Limb (tissue), 2 donors: ENCODE measurements around the gene TCAP.
A peak's percentile ranks its signal among the peaks of the same experiment; 100 is the strongest.
"Not testable (repeated sequence)": the region's sequence is repeated elsewhere in the genome, so short reads cannot be mapped to it uniquely, and the experiment has no call there.

Experiments
- DNase-seq, 2 donors: peaks; one replicate each; pipeline ENCODE4 v3.0.0-alpha.2; 2016; ENCODE audit errors: extremely low spot score in 2 of 2

The TCAP gene

DNA sequence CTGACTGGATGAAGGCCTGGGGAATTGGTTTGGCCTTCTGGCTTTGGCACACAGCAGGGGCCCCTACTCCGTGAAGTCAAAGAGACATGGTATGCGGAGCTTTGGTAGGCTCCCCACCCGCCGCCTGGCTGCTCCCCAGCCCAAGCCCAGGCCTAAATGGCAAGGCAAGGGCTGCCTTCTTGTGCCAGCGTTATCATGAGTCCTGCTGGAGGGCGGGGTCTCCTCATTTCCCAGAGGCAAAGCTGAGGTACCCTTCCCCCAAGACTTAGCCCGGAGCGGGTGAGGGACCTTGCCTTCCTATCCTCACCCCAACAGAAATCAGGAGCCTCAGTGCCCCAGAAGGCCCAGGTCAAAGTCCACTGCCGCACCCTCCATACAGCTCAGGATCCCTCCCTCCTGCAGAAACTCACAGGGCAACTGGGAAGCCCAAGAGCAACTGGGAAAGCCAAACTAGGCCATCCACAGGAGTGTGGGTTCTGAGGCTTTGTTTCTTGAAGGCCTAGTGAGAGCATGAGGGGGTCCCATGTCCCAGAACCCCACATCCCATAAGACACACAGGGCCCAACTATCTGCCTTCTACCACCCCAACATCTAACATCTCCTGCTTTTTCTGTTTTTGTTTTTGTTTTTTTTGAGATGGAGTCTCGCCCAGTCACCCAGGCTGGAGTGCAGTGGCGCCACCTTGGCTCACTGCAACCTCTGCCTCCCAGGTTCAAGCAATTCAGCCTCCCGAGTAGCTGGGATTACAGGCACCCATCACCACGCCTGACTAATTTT, 13.4 kb downstream of the TCAP start:
- DNase-seq = no peak

DNA sequence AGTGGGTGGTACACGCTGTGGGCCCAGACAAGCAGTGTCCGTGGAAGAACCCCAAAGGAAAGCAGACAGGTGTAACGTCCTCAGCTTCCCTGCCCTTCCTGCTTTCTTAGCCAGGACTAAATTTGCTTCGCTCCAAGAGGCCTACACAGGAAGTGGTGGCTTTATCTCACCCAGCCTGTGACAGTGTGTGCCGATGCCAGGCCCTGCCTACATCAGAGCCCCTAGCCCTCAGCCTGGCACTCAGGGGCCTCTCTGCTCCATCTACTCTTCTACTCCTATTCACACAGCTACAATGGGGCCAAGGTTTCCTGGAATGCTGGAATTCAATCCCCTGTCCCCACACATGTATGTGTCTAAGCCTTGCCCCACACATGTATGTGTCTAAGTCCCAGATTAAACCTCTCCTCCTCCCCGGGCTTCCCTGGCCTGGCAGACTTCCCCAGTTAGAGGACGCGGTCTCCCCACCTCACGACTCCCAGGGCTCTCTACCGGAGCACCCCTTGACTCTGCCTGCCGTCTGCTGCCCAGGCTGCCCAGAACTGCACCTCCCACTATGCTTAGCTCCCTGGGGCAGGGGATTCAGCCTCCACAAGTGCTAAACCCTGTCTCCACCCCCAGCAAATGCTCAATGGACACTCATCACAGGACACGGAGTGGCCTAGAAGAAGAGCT, 14.5 kb downstream of the TCAP start:
- DNase-seq = no peak

DNA sequence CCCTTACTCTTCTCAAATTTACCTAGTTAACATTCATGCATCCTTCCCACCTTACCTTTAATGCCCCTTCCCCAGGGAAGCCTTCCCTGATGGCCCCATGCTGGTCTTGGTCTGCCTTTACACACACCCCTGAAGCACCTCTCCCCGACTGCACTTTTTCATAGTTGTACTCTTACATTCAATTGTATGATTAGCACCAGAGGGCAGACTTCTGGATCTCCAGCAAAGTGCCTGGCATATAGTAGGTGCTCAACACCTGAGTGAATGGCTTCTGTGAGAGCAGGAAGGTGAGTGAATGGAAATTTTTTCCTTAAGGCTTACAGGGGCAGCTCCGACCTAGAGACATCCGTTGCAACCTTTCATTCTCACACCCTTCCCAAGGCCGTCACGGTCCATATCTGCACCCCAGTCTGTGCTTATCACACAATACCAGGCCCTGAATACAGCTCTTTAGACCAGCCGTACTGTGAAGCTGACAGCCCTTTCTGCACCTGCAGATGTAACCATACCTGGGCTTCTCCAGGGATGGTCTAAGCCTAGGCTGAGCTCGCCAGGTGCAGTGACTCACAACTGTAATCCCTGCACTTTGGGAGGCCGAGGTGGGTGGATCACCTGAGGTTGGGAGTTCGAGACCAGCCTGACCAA, 18.3 kb downstream of the TCAP start:
- no peak for DNase-seq

DNA sequence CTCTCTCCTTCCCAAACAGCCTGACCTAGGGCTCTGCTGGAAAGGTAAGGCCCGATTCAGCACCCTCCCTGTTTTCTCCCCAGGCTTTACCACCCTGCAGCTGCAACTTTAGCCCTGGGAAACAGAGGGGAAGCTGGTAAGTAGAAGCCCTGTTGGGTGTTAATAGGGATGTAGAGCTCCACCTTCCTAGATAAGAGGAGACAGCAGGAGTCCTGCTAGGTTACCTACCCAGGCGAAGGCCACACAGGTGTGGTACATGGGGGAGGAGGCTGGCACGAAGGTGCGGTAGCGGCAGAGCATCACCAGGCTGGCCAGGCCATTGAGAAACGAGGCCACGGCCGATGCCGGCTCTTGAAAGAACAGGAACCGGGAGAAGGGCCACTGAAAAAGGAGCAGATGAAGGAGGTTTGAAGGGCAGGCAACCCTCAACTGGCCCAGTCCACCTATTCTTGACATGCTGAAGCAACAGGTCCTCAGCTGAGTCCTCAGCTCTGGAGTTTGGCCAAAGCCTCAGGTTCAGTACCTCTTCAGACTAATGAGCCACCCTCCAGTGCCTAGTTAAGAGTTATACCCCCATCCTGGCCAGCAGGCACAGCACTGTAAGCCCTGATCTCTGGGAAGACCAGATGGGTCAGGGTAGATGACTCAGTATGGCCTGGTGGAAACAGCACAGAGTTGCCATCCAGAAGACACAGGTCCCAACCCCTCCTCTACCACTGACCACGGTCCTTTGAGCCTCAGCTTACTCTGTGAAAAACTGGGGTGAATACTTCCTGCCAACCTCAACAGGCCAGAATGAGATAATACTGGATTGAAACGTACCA, 19.4 kb downstream of the TCAP start:
- DNase-seq = no peak

DNA sequence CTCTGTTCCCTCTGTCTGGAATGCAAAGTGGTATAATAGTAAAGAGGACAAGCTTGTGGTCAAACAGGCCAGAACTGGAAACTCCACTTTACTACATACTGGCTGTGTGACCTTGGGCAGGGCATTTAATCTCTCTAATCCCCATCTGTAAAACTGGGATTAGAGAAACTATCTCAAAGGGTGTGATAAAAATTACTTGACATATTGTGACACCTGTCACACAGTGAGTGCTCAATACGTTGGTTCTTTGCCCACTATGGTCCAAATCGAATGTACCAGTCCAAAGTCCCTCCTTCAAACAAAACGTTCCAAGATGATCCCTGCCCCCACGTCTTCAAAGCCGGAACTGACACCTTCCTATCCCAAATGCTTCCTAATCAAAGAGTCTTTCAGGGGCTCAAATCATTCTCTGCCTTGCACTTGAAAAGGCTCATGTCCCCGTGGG, 22.0 kb downstream of the TCAP start:
- no peak for DNase-seq

DNA sequence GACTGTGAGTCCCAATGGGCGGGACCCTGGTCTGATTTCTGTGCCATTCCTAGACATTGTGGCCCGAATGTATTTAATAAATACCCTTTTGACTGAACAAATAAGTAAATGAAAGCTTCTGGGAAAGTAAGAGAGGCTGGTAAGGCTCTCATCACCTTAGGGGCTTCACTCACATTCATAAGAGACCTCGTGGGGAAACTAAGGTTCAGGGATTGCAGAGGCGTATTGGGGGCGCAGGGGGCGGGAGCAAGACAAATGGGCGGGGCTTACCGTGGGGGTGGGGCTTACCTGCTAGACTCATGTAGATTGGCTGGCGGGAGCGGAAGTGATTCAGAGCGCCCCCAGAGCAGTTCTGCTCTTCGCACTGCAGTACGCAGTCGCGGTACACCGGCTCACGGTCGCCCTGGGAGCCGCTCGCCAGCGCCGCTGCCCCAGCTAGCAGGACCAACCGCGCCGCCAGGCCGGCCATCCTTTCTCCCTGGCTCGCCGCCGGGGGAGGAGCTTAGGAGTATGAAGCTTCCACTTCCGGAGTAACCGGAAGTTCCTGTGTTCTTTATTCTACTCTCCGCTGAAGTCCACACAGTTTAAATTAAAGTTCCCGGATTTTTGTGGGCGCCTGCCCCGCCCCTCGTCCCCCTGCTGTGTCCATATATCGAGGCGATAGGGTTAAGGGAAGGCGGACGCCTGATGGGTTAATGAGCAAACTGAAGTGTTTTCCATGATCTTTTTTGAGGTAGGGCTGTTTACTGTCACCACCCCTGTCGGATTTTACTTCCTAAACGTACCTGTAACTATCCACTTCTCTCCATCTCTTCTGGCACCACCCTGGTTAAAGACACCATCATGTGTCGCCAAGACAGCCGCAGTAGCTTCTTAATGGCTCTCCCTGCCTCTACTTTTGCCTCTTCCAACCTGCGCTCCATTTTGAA, 22.7 kb downstream of the TCAP start, which contains the start of gene PGAP3:
Gene PGAP3 (minus strand): TSS at position 512 of the 929 bp plus-strand sequence. CDS start 43 bp downstream, at position 469.
- peak; percentile 91 to 93 for DNase-seq

DNA sequence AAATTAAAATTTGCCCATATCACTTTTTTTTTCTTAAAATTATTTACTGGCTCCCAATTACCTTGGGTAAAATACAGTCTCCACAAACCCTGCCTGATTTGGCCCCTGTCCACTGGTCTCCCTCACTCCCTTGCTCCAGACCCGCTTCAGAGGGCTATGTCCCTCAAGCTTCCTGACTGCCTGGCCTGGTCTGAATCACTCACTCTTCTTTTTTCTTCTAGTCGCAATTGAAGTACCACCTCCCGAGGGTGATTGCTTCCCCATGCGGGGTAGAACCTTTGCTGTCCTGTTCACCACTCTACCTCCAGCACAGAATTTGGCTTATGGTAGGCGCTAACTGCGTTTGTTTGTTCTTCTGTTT, 23.3 kb downstream of the TCAP start:
- DNase-seq = peak in 1 of 2 donors; percentile 21

DNA sequence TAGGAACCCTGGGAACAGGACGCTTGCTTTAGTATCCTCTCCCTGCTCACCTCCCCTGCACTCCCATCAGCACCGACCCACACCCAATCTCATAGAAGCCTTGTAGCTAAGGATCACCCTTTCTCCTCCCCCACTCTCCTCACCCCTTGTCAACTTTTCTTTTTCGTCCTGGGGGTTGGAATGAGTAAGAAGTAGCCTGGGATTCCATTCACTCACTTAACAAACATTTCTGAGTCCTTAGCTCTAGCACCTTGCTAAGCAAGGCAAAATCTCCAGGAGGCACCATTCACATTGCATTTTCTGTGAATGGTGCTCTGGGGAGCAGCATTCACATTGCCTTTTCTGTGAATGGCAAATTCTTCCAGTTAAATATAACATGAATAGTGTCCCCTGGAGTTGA, 23.8 kb downstream of the TCAP start:
- no peak for DNase-seq

DNA sequence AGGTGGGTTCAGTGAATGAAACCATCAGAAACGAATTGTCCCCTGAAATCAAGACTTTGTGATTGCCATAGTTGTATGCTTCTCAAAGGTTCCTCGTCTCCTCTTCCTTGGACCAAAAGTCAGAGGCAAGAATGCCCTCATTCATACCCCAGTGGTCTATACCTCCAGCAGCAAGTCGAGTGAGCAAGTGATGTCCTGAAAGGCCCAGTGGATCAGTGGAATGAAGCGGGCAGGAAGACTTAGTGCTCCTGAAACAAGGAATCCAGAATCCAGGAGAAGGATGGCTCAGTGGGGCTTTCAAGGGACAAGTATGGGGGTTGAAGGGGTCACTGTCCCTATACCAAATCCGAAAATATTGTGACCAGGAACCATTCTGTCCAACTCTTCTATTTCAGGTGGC, 29.4 kb downstream of the TCAP start:
- DNase-seq = no peak

DNA sequence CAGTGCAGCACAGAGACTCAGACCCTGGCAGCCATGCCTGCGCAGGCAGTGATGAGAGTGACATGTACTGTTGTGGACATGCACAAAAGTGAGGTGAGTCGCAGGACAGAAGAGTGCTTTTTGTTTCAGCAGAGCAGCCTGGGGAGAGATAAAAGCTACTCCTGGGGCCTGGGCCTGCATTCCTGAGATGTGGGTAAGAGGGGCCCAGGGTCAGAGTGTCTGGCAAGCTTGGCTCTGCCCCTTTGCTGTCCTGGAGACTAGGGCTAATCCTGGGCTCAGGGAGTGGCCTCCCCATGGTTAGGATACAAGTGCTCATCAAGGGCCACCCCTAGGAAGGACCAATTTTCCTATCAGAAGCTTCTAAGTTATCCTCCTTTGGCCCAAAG, 29.9 kb downstream of the TCAP start:
- no peak for DNase-seq

DNA sequence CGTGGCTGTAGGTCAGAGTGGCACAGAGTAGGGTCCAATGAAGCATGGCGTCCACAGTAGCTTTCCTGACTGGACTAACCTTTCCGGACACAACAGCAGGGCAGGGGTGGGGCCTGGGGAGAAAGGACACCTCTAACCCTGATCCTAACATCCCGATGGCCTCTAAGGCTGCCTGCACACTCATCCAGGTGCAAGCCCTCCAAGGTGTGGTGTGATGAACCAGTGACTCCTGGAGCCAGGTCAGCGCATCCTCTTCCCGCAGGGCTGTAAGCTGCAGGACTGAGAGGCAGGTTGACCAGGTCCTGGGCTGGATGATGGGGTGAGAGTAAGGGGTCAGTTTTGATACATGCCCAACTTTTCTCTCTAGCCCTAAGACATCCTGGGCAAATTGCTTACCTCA, 31.6 kb downstream of the TCAP start:
- DNase-seq = no peak

DNA sequence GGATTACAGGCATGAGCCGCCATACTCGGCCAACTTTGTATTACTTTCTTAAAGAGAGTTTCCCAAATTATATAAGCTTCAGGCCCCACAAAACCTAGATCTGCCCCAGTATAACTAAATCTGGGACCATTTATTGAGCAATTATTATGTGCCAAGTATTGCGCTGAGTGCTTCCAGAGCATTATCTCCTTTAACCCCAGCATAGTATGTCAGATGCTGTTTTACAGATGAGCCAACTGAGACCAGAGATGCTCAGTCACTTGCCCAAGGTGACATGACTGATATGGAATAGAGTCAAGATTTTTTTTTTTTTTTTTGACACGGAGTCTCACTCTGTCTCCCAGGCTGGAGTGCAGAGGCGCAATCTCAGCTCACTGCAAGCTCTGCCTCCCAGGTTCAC, 32.8 kb downstream of the TCAP start:
- no peak for DNase-seq

DNA sequence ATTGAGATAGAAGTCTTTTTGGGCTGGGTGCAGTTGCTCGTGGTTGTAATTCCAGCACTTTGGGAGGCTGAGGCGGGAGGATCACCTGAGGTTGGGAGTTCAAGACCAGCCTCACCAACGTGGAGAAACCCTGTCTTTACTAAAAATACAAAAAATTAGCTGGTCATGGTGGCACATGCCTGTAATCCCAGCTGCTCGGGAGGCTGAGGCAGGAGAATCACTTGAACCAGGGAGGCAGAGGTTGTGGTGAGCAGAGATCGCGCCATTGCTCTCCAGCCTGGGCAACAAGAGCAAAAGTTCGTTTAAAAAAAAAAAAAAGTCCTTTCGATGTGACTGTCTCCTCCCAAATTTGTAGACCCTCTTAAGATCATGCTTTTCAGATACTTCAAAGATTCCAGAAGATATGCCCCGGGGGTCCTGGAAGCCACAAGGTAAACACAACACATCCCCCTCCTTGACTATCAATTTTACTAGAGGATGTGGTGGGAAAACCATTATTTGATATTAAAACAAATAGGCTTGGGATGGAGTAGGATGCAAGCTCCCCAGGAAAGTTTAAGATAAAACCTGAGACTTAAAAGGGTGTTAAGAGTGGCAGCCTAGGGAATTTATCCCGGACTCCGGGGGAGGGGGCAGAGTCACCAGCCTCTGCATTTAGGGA, 34.1 kb downstream of the TCAP start:
- not testable (repeated sequence) for DNase-seq

DNA sequence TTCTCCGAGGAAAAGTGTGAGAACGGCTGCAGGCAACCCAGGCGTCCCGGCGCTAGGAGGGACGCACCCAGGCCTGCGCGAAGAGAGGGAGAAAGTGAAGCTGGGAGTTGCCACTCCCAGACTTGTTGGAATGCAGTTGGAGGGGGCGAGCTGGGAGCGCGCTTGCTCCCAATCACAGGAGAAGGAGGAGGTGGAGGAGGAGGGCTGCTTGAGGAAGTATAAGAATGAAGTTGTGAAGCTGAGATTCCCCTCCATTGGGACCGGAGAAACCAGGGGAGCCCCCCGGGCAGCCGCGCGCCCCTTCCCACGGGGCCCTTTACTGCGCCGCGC, 34.6 kb downstream of the TCAP start, which contains the start of gene ERBB2:
Gene ERBB2 (plus strand): TSS at position 247 of the 330 bp plus-strand sequence. CDS start 175 bp downstream, outside the sequence.
- peak; percentile 77 to 81 for DNase-seq

DNA sequence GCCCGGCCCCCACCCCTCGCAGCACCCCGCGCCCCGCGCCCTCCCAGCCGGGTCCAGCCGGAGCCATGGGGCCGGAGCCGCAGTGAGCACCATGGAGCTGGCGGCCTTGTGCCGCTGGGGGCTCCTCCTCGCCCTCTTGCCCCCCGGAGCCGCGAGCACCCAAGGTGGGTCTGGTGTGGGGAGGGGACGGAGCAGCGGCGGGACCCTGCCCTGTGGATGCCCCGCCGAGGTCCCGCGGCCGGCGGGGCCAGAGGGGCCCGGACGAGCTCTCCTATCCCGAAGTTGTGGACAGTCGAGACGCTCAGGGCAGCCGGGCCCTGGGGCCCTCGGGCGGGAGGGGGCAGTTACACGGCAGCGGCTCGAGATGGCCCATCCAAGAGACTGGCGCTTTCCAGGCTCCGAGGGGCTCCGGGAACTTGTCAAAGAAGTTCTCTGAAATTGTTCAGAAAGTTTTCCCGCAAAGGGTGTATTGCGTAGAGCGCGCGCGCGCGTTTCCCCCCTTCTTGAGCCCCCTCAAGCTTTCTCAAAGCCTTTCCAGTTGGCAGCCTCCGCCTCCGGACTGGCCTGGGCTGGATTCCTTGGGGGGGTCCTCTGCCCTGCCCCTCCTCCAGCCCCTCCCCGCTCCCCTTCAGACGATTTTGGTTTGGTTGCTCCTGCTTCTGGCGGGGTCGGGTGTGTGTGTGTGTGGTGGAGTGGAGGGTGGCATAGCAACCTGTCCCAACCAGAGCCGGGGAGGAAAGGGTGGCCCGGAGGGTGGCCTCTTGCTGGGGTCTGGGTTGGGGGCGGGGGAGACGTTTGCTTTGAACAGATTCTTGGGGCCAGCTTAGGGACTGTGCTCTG, 35.2 kb downstream of the TCAP start:
- DNase-seq = peak; percentile 76 to 88

DNA sequence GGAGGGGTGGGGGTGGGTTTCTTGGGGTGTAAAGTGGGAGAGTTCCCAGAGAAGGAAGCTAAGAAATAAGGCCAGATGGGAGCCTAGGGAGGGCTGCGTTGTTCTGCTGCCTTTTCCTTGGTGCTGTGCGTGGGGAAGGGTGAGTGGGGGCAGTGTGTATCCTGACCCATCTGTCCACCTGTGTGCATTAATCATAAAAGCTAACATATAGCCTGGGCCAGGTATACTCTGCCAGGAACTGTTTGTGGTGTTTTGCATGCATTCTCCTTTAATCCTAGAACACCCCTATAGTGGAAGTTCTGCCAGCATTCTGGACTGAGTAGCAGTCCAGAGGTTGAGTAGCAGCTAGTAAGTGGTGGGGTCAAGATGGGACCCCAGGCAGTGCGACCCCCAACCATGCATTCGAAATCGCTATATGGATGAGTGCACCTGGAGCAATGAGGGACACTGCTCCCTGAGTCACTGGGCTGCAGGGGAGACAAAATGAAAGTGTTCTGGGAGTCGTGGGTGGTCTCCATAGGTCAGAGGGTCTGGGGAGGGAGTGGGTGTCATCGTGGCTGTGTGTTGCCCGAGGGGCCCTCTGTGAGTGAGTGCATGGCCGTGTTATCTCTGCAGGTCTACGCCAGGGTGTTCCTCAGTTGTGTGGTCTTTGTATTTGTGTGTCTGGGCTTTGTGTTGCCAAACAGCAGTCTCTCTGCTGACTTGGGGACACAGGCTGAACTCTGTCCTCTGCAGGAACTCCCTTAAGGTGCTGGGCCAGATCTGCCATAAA, 36.0 kb downstream of the TCAP start:
- DNase-seq = no peak

DNA sequence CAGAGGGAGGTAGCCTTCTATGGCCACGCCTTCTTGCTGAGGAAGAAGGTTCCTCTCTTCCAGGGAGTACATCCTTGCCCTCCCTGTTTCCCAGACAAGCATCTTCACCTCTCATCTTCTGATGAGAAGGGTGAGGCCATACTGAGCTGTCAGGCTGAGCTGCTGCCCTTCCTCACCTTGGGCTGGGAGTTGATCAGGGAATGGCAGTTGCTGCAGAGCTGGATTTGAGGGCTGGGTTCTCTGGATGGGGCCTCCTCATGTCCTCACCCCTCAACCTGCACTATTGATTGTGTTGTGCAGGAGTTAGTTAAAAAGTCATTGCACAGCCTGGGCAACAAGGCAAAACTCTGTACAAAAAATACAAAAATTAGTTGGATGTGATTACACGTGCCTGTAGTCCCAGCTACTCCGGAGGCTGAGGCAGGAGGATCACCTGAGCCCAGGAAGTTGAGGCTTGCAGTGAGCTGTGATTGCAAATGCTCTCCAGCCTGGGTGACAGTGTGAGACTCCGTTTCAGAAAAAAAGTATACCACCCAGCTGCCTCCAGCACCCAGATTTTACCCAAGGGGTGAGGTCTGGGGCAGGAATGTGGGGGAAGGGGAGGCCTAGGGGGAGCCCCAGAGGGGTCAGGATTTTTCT, 36.8 kb downstream of the TCAP start:
- no peak for DNase-seq
